Measurements from ENCODE around the gene CDCA5. TPM values are rescaled to one million over a fixed set of nuclear protein-coding genes. Genes with fewer than 3 reads are reported as not detected.

CDCA5 gene
- total and polyA plus RNA-seq, 2 of the 4 experiments (the other 2 are of a cell fraction) = 9.1 to 14.0 TPM

DNA sequence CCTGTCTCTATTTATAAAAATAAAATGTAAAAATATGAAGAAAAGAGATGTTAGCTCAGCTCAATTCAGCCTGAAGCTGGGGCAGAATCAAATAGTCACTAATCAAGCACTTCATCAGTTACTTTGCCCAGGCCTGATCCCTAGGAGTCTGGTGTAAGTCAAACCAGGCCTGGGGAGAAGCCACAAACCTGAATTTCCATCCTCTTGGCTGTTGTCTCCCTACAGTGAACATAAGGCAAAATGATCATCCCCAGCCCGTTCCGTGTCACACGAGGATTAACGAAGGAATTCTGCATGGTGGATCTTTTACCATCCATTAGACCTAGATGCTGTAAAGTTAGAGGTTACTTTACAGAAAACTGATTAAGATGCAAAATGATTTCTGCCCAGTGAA lies 19.0 kb downstream of the CDCA5 start:
- no peak overlapping the region for H4K91ac ChIP-seq (ENCODE audit: insufficient read depth, low read depth, low read length)
- H3K4me2 ChIP-seq (ENCODE audit: low read depth, low read length) = no peak overlapping the region
- no peak overlapping the region for H2BK20ac ChIP-seq (ENCODE audit: low read depth, low read length)
- H2BK15ac ChIP-seq (ENCODE audit: low read depth, low read length) = no peak overlapping the region
- intact Hi-C loops (cut with micrococcal nuclease) (no loop called here), dilution Hi-C loops (cut with HindIII; ENCODE audit: low sequenced_read_pairs, unreplicated experiment) (no loop called here), in situ Hi-C loops (cut with MboI; ENCODE audit: low sequenced_read_pairs) (no loop called here)
- no peak overlapping the region for H3K27ac ChIP-seq (ENCODE audit: insufficient read depth, low read length)
- no peak overlapping the region for H4K8ac ChIP-seq (ENCODE audit: low read depth in 2 of 2, low read length in 2 of 2)
- H3K18ac ChIP-seq (ENCODE audit: low read depth, low read length) = no peak overlapping the region
- POLR2A ChIA-PET (ENCODE audit: unreplicated experiment) = no interaction called here
- H3K4ac ChIP-seq (ENCODE audit: low read depth, low read length) = no peak overlapping the region
- ATAC-seq (ENCODE audit: low read depth) (no peak), DNase-seq (no peak)
- H2BK120ac ChIP-seq (ENCODE audit: low read depth, low read length) = no peak overlapping the region
- no peaks in the 10 kb centered on the region for H3K4me1 ChIP-seq (ENCODE audit: control insufficient read depth, insufficient read depth, low read length)
- TF ChIP-seq RCOR1 (IDR thresholded peaks at IDR 0.05; ENCODE audit: insufficient replicate concordance, low read length) (no peak), MXI1 (IDR thresholded peaks at IDR 0.05; ENCODE audit: borderline replicate concordance, low read depth, low read length) (no peak), MAFK (IDR thresholded peaks at IDR 0.05; ENCODE audit: low read depth, low read length) (no peak)
- no peaks in the 10 kb centered on the region for H3K9me3 ChIP-seq (ENCODE audit: control insufficient read depth, insufficient read depth, low read length)
- no peak overlapping the region for H3K23ac ChIP-seq (ENCODE audit: low read depth, low read length)
- H3K79me1 ChIP-seq (ENCODE audit: low read depth in 1 of 2, low read length in 2 of 2) = no peaks in the 10 kb centered on the region
- WGBS, 2 experiments (ENCODE audit: extremely low coverage in 2 of 2, insufficient read length in 1 of 2) = no CpG with 5 or more reads among the region's 4 CpGs
- no peak overlapping the region for H2AFZ ChIP-seq (replicated peaks; ENCODE audit: low read length, poor library complexity)
- H3K9me1 ChIP-seq (ENCODE audit: insufficient read depth, low read length) = peaks cover 5% of the 10 kb centered on the region; the same call in 1 of the 2 replicates
- BruUV-seq (replicated peaks) = no TSS peak
- no peak overlapping the region for H3K9ac ChIP-seq (ENCODE audit: low read depth, low read length)
- H2AK9ac ChIP-seq (replicated peaks; ENCODE audit: low read depth, low read length, poor library complexity) = no peak overlapping the region
- H3K14ac ChIP-seq (replicated peaks; ENCODE audit: low read depth, low read length) = no peak overlapping the region
- H2AK5ac ChIP-seq (ENCODE audit: low read depth, low read length) = no peak overlapping the region
- peaks cover 8% of the 10 kb centered on the region; the same call in 1 of the 2 replicates for H3K27me3 ChIP-seq (ENCODE audit: control insufficient read depth, insufficient read depth, low read length)
- H2BK5ac ChIP-seq (ENCODE audit: low read depth, low read length, poor library complexity, severe bottlenecking) = no peak overlapping the region
- H4K5ac ChIP-seq (ENCODE audit: low read depth, low read length) = no peak overlapping the region
- H3K4me3 ChIP-seq (ENCODE audit: insufficient read depth, low read depth, low read length) = no peak overlapping the region
- no peak overlapping the region for H3K56ac ChIP-seq (ENCODE audit: extremely low read depth, insufficient read depth, low read length)
- H4K20me1 ChIP-seq (ENCODE audit: insufficient read depth, low read length) = no peaks in the 10 kb centered on the region
- CTCF ChIA-PET = no interaction called here
- H3K36me3 ChIP-seq (ENCODE audit: control insufficient read depth, insufficient read depth, low read length) = no peaks in the 10 kb centered on the region
